GM18511 (cell line): ENCODE results near the gene ZNHIT3.
A peak's percentile ranks its signal among the peaks of the same experiment; 100 is the strongest.

Source experiments
- ATAC-seq: cut with Tn5 transposase; IDR thresholded peaks from one replicate; pipeline ENCODE4 v1.9.1; 2021; ENCODE audit warnings: mild to moderate bottlenecking, moderate library complexity; ENCODE audit not compliant: unreplicated experiment

The ZNHIT3 gene

GRCh38 chr17:36545077-36545464 lies 58.6 kb downstream of the ZNHIT3 start:
- ATAC-seq, result peak; percentile 37
